ENCODE data around the gene THUMPD1.
"Not testable (repeated sequence)": the region's sequence is repeated elsewhere in the genome, so short reads cannot be mapped to it uniquely, and the experiment has no call there.

The THUMPD1 gene, protein sequence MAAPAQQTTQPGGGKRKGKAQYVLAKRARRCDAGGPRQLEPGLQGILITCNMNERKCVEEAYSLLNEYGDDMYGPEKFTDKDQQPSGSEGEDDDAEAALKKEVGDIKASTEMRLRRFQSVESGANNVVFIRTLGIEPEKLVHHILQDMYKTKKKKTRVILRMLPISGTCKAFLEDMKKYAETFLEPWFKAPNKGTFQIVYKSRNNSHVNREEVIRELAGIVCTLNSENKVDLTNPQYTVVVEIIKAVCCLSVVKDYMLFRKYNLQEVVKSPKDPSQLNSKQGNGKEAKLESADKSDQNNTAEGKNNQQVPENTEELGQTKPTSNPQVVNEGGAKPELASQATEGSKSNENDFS

GRCh38 chr16:20741554-20742285, at the start of gene THUMPD1:
Gene THUMPD1 (minus strand): TSS chr16:20741818. CDS start chr16:20741739, 79 bp downstream.
- DNase-seq (ENCODE audit: low read depth in 2 of 2), result peak; percentile 98

DNA sequence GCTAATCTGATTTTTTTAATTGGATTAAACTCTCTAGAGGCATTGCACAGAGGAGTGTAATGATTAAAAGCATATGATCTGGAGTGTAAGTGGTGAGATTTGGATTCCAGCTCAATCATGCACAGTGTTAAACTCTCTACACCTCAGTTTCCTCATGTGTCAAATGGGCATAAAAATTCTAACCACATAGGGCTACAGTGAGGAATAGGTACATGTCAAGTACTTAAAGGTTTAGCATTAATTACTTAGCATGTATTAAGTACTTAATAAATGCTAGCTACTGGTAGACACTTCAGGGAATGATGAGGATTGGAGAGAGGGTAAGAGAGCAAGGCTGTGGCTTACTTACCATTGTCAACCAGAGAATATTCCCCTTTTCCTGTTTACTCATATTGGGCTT, 47.5 kb upstream of the THUMPD1 start:
- no peak for DNase-seq (ENCODE audit: low read depth in 2 of 2)

GRCh38 chr16:20784204-20784603, 42.6 kb upstream of the THUMPD1 start:
- no peak for DNase-seq (ENCODE audit: low read depth in 2 of 2)

GRCh38 chr16:20782470-20782869, 40.9 kb upstream of the THUMPD1 start:
- DNase-seq (ENCODE audit: low read depth in 2 of 2), result no peak

GRCh38 chr16:20781697-20782096, 40.1 kb upstream of the THUMPD1 start:
- DNase-seq (ENCODE audit: low read depth in 2 of 2), result no peak

GRCh38 chr16:20774703-20775362, 33.2 kb upstream of the THUMPD1 start:
- peak; percentile 18 to 59 for DNase-seq (ENCODE audit: low read depth in 2 of 2)

DNA sequence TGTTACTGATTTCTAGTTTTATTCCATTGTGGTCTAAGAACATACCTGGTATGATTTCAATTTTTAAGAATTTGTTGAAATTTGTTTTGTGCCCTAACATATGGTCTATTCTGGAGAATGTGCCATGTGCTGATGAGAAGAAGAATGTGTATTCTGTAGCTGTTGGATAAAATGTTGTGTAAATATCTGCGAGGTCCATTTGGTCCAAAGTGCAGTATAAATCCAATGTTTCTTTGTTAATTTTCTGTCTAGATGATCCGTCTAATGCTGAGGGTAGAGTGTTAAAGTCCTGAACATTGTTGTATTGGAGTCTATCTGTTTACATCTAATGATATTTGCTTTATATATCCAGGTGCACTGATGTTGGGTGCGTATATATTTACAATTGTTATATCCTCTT, 32.1 kb upstream of the THUMPD1 start:
- DNase-seq (ENCODE audit: low read depth in 2 of 2), result no peak

GRCh38 chr16:20768818-20769217, 27.2 kb upstream of the THUMPD1 start:
- DNase-seq (ENCODE audit: low read depth in 2 of 2), result no peak

DNA sequence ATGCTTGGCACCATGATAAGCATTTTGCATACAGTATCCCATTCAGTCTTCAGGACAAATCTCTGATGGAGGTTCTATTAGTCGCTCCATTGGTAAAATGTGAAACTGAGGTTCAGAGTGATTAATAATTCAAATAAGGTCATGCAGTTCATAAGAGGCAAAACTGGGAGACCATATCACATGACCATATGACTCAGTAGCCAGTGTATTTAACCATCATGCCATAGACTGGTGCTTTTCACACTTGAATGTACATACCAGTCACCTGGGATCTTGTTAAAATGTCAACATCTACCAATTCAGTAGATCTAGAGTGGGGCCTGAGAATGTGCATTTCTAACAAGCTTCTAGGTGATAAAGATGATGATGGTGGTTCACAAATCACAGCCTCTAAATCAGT, 26.5 kb upstream of the THUMPD1 start:
- no peak for DNase-seq (ENCODE audit: low read depth in 2 of 2)

GRCh38 chr16:20767577-20767976, 26.0 kb upstream of the THUMPD1 start:
- no peak for DNase-seq (ENCODE audit: low read depth in 2 of 2)

- no peak for DNase-seq (ENCODE audit: low read depth in 2 of 2)
Measured at GRCh38 chr16:20766294-20766693, 24.7 kb upstream of the THUMPD1 start.

DNA sequence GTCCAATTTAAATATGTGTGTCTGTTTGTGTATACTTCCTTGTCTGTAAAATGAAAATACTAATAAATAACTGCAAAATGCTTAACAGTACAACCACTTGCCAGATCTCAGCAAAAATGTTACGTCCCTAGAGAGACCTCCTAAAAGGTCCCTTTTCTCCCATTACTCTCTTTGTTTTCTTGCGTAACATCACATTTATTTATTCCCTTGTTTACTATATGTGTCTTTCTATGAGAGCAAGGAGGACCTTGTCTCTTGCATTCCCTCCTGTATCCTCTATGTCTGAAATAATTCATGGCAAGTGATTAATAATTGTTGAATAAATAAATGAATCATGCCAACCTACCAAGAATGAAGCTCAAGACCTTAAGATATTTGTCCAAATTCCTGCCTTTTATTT, 24.1 kb upstream of the THUMPD1 start:
- DNase-seq (ENCODE audit: low read depth in 2 of 2), result no peak

DNA sequence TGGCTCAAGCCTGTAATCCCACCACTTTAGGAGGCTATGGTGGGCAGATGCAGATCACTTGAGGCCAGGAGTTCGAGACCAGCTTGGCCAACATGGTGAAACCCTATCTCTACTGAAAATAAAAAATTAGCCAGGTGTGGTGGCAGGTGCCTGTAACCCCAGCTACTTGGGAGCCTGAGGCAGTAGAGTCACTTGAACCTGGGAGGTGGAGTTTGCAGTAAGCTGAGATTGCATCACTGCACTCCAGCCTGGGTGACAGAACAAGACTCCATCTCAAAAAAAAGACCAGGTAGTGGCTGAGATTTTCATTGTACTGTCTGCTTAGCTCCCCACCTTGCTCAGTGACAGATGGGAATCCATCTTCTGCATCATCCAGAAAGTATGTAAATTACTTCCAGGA, 22.8 kb upstream of the THUMPD1 start:
- not testable (repeated sequence) for DNase-seq (ENCODE audit: low read depth in 2 of 2)

- peak; percentile 31 to 48 for DNase-seq (ENCODE audit: low read depth in 2 of 2)
Measured at GRCh38 chr16:20763461-20764232, 22.0 kb upstream of the THUMPD1 start, which contains the start of gene ACSM3. Gene ACSM3 (plus strand): TSS chr16:20764014. CDS start chr16:20770035, 6,021 bp downstream.

GRCh38 chr16:20762404-20763123, 20.9 kb upstream of the THUMPD1 start:
- DNase-seq (ENCODE audit: low read depth in 2 of 2), result no peak

- DNase-seq (ENCODE audit: low read depth in 2 of 2), result no peak
Measured at GRCh38 chr16:20761175-20761574, 19.6 kb upstream of the THUMPD1 start.

DNA sequence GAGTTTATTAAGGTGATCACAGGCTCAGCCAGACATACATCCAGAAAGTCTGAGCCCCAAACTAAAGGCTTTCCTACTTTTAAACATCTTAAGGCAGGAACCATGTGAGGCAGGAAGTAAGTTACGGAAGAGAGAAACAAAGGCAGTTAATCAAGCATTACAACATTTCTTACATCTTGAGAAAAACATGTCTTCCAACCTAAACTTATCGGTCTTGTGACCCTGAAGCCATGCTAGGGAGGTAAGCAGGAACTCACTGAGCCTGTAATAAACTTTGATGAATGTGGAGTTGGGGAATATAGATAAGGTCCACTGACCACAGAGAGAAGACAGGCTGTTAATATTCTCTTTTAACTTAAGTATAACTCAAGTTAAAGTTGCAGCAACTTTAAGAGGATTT, 18.7 kb upstream of the THUMPD1 start:
- DNase-seq (ENCODE audit: low read depth in 2 of 2), result no peak

DNA sequence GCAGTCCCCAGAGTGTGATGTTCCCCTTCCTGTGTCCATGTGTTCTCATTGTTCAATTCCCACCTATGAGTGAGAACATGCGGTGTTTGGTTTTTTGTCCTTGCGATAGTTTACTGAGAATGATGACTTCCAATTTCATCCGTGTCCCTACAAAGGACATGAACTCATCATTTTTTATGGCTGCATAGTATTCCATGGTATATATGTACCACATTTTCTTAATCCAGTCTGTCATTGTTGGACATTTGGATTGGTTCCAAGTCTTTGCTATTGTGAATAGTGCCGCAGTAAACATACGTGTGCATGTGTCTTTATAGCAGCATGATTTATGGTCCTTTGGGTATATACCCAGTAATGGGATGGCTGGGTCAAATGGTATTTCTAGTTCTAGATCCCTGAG, 14.2 kb upstream of the THUMPD1 start:
- not testable (repeated sequence) for DNase-seq (ENCODE audit: low read depth in 2 of 2)

DNA sequence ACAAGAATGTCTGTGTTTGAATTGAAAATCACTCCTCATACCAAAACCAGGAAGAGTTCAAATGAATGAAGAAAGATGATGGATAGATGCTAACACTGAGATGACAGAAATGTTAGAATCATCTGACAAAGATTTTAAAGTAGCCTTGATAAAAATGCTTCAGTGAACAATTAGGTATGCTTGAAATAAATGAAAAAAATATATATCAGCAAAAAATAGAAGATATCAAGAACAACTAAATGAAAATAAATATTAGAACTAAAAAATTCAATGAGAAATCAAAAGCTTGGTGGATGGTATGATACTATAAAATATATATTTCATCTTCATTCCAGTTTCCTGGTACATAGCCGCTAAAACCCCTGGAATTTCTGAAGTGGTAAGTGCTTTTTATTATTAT, 13.6 kb upstream of the THUMPD1 start:
- DNase-seq (ENCODE audit: low read depth in 2 of 2), result no peak

- no peak for DNase-seq (ENCODE audit: low read depth in 2 of 2)
Measured at GRCh38 chr16:20753727-20754126, 12.1 kb upstream of the THUMPD1 start.

GRCh38 chr16:20750558-20750957, 8.9 kb upstream of the THUMPD1 start:
- no peak for DNase-seq (ENCODE audit: low read depth in 2 of 2)

Data from activated CD4-positive, alpha-beta T cell treated with anti-CD3 and anti-CD28 coated beads for 24 hours (primary cell).